ENCODE results near the gene PROM1. TPM values are rescaled to one million over a fixed set of nuclear protein-coding genes. Genes with fewer than 3 reads are reported as not detected.

PROM1 gene
- total and polyA plus RNA-seq, 2 of the 8 experiments (the other 6 are each of a cell fraction or from before 2014, with no cell fraction given), result 36.0 to 59.7 TPM

DNA sequence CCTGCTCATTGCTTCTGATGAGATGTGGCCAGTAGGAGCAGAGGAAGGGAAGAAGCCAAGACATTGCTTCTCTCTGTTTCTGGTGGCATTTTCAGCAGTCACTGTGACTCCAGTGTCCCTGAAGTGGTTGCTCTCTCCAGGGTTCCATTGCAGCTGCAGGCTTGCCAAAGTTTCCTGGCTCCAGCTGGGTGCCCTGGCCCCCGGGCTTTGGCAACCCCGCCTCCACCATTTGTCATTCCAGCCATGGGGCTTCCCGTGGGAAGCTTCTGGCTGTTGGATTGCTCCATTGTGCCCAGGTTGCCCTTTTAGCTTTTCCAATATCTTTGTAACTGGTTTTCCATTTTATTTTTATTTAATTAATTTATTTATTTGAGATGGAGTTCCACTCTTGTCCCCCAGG lies 158.0 kb downstream of the PROM1 start (continued):
- TF ChIP-seq NRF1 (IDR thresholded peaks at IDR 0.05; ENCODE audit: low read depth, low read length), result no peak
- TF ChIP-seq, protein P1, sequence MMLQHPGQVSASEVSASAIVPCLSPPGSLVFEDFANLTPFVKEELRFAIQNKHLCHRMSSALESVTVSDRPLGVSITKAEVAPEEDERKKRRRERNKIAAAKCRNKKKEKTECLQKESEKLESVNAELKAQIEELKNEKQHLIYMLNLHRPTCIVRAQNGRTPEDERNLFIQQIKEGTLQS (IDR thresholded peaks at IDR 0.05; ENCODE audit: insufficient read depth, low read depth, low read length), result no peak

Measured in H1 (cell line).